GM12875 (cell line): ENCODE data around the gene BCAR1.
"Not testable (repeated sequence)": the region's sequence is repeated elsewhere in the genome, so short reads cannot be mapped to it uniquely, and the experiment has no call there.

Experiments
- H3K4me3 ChIP-seq: one replicate; pipeline ENCODE4 v1.5.1; 2011; ENCODE audit warnings: low read depth, low read length, control low read depth
- TF ChIP-seq, protein P1 (sequence below): IDR thresholded peaks from 2 replicates; pipeline ENCODE4 v1.5.1; 2011; ENCODE audit warnings: low read depth, mild to moderate bottlenecking, control low read depth, inconsistent platforms, low read length, moderate library complexity, borderline replicate concordance; ENCODE audit not compliant: insufficient read depth

Gene BCAR1

DNA sequence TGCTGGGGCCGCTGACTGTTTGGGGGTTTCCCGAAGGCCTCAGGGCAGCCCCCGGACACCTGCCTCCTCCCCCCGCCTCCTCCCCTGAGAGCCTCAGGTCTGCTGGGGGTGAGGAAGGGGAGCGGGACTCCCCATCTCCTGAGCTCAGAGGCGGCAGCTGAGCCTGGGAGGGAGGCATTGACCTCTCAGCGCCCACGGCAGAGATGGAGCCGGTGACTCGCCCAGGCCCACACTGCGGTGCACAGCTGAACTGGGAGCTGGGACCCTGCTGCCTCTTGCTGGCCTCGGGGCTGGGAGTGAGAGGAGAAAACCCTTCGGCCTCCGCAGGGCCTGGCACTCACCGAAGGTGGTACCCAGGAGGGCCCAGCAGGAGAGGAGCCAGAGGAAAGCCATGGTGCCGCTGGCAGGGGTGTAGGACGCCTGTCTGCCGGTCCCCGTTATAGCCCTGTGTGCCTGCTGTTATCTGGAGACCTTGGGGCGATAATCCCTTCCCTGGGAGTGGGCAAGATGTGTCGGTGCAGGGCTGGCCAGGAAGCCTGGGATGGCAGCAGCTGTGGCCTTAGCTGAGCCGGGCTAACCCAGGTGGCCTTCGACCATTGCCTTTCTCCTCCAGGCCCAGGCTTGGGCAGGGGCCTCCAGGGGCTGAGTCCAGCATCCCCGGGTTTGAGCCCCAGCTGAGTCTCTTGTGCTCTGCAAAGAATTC is 44.5 kb downstream of the BCAR1 start, which contains the start of gene CTRB2:
TSS of gene CTRB2 (minus strand) at position 413 of the 703 bp plus-strand sequence. CDS start at position 393, 20 bp downstream.
- TF ChIP-seq, protein P1, sequence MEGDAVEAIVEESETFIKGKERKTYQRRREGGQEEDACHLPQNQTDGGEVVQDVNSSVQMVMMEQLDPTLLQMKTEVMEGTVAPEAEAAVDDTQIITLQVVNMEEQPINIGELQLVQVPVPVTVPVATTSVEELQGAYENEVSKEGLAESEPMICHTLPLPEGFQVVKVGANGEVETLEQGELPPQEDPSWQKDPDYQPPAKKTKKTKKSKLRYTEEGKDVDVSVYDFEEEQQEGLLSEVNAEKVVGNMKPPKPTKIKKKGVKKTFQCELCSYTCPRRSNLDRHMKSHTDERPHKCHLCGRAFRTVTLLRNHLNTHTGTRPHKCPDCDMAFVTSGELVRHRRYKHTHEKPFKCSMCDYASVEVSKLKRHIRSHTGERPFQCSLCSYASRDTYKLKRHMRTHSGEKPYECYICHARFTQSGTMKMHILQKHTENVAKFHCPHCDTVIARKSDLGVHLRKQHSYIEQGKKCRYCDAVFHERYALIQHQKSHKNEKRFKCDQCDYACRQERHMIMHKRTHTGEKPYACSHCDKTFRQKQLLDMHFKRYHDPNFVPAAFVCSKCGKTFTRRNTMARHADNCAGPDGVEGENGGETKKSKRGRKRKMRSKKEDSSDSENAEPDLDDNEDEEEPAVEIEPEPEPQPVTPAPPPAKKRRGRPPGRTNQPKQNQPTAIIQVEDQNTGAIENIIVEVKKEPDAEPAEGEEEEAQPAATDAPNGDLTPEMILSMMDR, result no peak
- no peak within 1 kb of the TSS for H3K4me3 ChIP-seq

DNA sequence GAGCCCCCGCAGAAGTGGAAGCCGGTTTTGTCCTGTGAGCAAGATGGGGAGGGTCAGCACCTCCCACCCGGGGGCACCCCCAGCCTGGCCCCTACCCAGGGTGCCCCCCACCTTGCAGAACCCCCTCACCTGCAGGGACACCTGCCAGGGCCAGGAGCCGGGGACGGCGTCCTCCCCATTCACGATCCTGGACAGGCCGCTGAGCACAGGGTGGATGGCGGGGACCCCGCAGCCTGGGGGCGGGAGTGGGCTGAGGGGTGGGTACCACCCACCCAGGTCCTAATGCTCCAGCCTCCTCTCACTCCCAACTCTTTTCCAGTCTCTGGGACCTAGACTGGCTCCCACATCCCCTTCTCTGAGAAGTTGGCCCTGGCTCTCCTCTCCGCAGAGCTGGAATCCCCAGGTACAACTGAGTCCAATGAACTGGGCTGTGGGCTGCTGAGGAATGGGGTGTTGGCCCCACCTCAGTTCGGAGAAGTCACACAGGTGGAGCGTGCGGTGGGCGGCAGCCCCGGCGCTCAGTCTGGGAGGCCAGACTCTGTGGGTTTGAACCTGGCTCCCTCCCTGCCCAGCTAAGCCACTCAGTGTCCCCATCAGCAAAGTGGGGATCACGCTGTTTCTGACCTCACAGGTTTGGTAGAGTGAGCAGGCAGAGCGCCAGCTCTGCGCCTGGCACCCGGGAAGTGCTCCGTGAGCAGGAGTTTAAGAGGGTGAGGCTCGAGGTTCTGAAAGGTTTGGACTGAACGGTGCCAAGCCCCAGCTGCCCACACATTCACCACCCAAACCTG is 45.3 kb downstream of the BCAR1 start:
- H3K4me3 ChIP-seq, result not testable (repeated sequence)

DNA sequence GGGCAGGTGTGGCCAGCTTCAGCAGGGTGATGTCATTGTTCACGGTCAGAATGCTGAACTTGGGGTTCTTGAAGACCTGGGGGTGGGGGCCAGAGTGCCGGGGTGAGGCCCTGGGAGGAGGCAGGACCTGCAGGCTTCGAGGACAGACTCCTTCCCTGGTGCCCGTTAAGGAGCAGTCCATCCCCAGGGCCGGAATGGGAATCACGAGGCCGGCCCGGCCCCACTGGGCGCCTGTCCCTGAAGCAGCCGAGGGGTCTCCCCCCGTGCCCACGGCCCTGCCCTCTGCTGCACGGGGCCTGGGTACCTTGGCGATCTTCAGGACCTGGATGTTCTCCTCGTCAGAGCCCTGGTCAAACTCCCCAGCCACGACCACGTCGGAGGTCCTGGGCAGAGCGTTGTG is 46.0 kb downstream of the BCAR1 start:
- not testable (repeated sequence) for H3K4me3 ChIP-seq

DNA sequence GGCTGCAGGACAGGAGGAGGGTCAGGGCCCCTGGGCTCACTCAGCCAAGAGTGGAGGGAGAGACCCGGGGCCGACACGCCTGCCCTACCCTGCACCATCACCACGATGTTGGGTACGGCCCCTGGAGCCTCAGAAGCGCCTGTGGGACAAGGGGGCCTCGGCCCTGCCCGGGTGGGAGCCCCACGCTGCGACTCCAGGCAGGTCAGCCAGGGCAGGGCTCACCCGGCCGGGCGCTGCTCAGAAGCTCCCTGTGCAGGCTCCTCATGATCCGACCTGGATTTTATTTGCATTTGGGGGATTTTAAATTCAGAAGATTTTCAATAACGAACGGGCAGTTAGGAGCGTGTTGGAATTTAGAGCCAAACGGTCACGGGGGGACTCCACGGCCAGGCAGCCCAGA is 46.5 kb downstream of the BCAR1 start:
- not testable (repeated sequence) for H3K4me3 ChIP-seq

DNA sequence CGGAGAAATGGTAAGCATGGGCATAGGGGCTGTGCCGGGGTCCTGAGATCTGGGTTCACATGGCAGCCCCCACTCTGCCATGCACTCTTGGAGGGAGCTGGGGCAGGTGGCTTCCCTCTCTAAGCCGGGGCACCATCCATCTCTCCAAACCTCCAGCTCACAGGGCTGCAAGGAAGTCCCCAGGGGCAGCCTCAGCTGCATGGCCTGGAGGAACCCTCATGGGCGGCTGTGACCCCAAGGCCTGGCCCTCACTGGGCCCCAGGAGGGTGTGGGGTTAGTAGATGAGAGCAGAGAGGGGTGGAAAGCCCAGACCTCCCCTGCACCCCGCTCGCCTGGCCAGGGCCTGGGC is 47.0 kb downstream of the BCAR1 start:
- no peak overlapping the region for H3K4me3 ChIP-seq
- TF ChIP-seq, protein P1, result no peak

DNA sequence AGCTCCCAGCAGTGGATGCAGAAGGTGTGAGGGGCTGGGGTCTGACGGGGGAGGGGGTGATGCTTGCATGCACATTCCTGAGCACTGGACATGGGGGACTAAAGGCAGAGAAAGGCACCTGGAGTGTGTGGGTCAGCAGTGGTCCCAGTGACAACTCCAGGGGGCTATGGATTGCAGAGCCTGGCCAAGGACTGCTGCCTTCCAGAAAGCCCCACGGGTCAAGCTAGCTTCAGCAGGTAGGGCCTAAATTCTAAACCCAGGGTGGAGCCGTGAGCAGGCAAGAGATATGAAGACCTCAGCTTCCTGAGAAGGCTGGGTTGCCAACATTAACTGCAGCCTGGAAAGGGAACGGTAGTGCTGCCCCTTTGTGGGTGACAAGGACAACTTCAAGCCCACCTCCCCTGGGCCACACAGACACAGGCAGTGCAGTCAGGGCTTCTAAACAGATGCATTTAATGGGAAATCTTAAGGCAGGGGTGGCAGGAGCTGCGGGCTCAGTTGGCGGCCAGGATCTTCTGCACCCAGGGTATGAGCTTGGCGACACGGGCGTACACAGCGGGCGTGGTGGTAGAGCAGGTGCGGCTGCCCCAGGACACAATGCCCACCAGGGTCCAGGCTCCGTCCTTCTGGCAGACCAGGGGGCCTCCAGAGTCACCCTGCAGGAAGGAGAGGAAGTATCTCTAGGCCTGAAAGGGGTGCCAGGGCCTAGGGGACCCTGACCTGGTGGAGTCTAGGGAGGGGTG is 47.6 kb downstream of the BCAR1 start:
- TF ChIP-seq, protein P1, result no peak
- H3K4me3 ChIP-seq, result no peak overlapping the region

DNA sequence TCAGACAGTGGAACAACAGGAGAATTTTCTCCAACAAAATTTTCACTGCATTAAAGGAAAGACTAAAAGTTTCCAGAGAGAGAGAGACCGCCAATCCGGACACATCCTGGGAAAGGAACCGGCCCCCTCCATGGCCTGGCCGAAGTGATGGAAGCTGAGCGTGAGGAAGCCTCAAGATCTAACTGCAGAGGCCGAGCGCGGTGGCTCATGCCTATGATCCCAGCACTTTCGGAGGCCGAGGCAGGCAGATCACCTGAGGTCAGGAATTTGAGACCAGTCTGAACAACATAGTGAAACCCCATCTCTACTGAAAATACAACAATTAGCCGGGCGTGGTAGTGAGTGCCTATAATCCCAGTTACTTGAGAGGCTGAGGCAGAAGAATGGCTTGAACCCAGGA is 48.3 kb downstream of the BCAR1 start:
- TF ChIP-seq, protein P1, result no peak

DNA sequence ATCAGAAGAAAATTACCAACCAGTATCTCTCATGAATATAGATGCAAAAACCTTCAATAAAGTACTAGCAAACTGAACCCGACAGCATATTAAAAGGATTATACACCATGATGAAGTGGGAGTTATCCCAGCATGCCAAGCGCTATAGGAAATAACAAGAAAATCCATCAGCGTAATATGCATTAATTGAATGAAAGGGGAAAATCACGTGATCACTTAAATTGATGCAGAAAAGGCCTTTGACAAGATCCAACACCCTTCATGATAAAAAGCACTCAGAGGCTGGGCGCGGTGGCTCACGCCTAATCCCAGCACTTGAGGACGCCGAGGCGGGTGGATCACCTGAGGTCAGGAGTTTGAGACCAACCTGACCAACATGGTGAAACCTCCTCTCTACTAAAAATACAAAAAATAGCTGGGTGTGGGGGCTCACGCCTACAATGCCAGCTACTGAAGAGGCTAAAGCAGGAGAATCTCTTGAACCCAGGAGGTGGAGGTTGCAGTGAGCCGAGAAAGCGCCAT is 49.3 kb downstream of the BCAR1 start:
- no peak overlapping the region for H3K4me3 ChIP-seq
- TF ChIP-seq, protein P1, result no peak

More for the DNA sequence above, 48.3 kb downstream of the BCAR1 start:
- no peak overlapping the region for H3K4me3 ChIP-seq
